GM18858 (cell line): ENCODE measurements around the gene DLK2.
"Not testable (repeated sequence)": the region's sequence is repeated elsewhere in the genome, so short reads cannot be mapped to it uniquely, and the experiment has no call there.

ENCODE experiments used
- ATAC-seq: cut with Tn5 transposase; IDR thresholded peaks from one replicate; pipeline ENCODE4 v1.9.1; 2021; ENCODE audit not compliant: unreplicated experiment

The DLK2 gene

DNA sequence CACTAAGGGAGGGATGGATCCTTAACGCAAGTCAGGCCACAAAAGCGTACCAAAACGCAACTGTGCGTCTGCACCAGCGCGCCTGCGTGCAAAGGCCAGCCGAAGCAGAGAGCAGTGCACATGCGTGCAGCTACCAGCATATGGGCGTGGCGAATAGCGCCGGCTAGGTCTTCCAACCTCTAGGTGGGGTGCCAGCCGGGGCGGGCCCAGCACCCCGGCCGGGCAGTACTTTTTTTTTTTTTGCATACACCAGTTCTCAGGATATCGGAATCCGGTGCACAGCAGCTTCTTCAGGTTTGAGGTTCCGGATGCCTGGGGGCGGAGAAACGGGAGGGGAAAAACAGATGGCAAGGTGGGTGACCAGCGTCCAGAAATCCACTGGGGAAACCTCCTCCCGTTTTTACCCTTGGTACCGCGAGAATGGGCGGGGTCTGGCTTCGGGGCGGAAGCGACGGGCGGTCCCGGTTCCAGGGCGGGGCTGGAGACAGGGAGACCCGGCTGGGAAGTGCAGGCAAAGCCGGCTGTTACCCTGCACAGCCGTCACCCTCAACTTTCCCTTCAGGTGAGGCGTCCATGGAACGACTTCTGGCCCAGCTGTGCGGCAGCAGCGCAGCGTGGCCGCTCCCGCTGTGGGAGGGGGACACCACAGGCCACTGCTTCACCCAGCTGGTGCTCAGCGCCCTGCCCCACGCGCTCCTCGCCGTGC is 27.8 kb downstream of the DLK2 start, which contains the start of gene ABCC10:
Gene ABCC10, plus strand, starts transcription at position 136 of the 706 bp plus-strand sequence. Its CDS starts 438 bp downstream, at position 574.
- peak; percentile 84 for ATAC-seq

DNA sequence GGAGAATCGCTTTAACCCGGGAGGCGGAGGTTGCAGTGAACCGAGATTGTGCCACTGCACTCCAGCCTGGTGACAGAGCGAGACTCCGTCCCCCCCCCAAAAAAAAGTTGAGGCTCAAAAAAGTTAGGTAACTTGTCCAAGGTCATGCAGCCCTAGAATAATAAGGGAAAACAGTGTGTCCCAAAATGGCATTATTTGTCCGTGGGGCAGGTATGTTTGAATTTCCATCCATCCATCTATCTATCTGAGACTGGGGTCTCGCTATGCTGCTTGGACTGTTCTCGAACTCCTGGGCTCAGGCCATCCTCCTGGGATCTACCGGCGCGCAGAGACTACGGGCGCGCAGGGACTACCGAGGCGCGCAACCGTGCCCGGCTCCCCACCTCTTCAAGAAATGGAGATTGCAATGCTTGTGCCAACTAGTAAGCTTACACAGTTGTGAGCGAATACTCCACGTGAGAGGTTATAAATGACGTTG is 28.4 kb downstream of the DLK2 start:
- no peak for ATAC-seq

DNA sequence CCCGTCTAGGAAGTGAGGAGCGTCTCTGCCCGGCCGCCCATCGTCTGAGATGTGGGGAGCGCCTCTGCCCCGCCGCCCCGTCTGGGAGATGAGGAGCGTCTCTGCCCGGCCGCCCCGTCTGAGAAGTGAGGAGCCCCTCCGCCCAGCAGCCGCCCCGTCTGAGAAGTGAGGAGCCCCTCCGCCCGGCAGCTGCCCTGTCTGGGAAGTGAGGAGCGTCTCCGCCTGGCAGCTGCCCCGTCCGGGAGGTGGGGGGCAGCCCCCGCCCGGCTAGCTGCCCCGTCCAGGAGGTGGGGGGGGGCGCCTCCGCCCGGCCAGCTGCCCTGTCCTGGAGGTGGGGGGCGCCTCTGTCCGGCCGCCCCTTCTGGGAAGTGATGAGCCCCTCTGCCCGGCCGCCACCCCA is 30.3 kb downstream of the DLK2 start:
- ATAC-seq: not testable (repeated sequence)

DNA sequence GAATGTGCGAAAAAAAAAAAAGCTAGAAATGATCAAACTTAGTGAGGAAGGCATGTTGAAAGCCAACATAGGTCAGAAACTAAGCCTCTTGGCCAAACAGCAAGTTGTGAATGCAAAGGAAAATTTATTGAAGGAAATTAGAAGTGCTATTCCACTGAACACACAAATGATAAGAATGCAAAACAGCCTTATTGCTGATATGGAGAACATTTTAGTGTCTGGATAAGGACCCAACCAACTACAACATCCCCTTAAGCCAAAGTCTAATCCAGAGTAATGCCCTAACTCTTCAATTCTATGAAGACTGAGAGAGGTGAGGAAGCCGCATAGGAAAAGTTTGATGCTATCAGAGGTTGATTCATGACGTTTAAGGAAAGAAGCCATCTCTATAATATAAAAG is 33.5 kb downstream of the DLK2 start:
- ATAC-seq: no peak

DNA sequence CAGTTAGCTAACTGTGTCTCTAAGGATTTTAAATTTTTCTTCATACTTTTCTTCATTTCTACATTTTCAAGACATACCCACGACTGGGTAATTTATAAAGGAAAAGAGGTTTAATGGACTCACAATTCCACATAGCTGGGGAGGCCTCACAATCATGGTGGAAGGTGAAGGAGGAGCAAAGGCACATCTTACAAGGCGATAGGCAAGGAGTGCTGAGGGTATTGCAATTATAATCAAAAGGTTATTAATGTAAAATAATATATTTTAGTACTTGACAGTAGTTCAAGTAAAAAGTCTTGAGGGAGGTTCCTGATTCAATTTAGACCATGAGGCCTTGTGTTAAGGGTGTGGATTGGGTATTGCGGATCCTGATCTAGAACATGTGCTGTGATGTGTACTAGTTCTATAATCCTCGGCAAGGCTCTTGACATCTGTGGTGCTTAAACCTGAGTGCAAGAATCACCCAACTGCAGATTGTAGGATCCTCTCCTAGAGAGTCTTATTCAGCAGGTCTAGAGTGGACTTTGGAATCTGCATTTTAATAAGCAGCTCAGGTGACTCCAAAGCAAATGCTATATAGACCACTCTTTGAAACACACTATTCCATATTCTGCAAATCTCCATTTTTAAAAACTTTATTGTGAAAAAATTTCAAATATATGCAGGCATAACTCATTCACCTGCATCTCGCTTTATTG is 35.2 kb downstream of the DLK2 start:
- ATAC-seq: no peak

DNA sequence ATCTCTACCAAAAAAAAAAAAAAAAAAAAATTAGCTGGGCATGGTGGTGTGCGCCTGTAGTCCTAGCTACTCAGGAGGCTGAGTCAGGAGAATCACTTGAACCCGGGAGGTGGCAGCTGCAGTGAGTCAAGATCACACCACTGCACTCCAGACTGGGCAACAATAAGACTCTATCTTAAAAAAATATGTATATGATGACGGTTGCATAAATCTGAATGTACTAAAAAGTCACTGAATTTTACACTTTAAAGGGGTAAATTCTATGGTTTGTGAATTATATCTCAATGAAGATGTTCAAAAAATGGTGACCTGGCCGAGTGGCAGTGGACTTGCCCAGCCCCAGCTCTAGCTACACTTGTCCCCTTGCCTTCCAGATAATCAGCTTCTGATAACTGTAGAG is 38.4 kb downstream of the DLK2 start:
- no peak for ATAC-seq

DNA sequence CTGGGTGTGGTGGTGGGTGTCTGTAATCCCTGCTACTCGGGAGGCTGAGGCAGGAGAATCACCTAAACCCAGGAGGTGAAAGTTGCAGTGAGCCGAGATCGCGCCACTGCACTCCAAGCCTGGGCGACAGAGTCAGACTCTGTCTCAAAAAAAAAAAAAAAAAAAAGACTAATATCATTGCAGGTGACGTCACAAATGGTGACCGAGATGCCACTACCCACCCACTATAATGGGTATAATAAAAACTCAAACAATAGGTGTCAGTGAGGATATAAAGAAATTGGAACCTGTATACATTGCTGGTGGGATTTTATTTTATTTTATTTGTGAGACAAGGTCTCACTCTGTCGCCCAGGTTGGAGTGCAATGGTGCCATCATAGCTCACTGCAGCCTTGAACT is 40.1 kb downstream of the DLK2 start:
- not testable (repeated sequence) for ATAC-seq

DNA sequence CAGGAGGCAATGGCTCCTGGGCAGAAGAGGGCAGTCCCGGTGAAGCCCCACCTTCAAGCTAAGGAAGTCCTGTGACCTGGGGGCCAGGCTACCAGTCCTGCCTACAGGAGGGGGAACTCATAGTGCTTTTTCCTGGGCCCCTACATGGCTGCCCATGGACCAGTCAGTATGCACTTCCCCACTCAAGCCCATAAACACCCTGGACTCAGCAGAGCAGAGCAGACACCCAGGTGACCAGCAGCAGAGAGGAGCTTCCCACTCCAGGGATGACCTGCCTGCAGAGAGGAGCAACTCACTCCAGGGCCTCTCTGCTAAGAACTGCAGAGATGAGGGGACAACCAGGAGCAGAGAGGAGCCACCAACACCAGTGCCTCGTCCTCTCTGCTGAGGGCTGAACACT is 42.3 kb downstream of the DLK2 start:
- ATAC-seq: no peak

DNA sequence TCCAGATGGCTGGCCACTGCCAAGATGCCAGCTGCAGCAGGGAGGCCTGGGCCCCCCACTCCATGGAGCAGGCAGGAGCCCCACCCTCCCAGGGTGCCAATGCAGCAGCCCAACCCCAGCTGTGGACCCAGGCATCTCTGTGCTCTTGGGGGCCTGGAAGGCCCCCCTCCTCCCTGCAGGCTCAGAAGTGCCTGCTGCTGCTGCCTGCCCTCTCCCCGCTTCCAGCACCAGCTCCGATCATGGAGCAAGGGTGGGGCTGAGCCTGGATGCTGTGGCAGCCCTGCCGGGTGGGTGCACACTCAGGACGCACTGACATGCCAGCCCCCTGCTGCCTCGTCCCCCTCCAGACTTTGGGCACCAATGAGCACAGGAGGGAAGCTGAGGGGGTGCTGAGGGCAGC is 42.8 kb downstream of the DLK2 start:
- no peak for ATAC-seq

DNA sequence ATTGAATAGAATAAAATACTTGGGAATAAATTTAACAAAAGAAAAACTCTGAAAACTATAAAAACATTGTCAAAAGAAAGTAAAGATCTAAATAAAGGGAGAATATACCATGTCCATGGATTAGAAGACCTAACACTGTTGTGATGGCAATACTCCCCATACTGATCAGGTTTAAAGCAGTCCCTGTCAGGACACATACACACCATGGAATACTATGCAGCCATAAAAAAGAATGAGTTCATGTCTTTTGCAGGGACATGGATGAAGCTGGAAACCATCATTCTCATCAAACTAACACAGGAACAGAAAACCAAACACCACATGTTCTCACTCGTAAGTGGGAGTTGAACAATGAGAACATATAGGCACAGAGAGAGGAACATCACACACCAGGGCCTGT is 44.6 kb downstream of the DLK2 start:
- not testable (repeated sequence) for ATAC-seq

DNA sequence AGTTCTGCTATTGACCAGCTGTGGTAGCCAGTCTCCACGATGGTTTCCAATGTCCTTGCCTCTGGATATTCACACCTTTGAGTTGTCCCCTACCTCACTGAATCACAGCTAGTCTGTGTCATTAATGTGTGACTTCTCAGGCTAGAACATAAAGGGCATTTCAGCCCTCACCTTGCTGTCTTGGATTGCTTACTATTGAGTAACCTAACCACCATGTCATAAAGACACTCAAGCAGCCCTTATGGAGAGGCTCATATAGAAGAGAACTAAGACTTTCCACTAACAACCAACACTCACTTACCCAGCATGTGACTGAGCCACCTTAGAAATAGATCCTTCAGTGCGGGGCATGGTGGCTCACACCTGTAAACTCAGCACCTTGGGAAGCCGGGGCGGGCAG is 47.1 kb downstream of the DLK2 start:
- no peak for ATAC-seq

DNA sequence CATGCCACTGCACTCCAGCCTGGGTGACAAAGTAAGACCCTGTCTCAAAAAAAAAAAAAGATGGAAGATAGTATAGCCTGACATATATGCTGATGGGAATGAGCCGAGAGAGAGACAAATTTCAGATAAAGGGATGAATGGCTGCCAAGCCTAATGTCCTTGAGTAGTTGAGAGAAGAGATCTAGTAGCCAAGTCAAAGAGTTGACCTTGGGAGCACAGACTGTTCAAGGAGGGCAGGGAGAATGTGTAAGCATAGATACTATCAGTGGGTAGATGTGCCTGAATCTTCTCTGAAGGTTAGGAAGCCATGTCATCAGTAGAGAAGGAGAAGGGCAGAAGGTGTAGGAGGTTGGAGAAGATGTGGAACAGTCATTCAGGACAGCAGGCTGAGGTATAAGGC is 48.1 kb downstream of the DLK2 start:
- no peak for ATAC-seq

DNA sequence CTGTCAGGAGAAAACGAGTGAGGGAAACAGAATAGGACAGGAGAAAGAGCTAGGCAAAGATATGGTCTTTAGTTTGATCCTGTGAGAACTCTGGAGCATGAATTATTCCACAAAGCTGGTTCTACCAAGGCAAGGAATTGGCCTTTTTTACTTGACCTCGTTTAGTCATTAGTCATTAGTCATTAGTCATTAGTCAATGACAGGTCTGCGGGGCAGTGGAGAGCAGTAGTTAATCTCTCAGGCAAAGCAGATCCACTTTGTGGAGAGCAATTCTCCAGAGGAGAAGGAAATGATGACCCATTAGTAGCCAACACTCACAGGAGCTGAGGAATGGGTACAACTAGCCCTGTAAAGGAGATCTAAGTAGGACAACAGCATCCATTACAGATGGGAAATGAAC is 50.0 kb downstream of the DLK2 start:
- ATAC-seq: no peak

DNA sequence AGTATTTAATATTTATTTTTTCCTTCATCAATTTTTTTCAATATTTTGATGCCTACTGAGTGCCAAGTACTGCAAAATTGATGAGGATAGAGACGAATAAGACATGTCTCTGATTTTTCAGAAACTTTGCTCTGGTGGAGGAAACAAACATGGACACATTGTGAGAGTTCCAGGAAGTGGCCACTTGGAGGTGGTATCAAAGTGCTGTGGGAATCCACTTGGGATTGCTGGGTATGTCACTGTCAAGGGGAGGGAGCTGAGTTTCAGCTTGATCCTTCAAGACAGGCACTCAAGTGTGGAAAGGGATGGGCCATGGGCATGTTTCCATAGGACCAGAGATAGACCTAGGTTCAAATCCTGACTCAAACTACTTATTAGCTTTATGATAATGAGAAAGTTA is 52.5 kb downstream of the DLK2 start:
- ATAC-seq: no peak

DNA sequence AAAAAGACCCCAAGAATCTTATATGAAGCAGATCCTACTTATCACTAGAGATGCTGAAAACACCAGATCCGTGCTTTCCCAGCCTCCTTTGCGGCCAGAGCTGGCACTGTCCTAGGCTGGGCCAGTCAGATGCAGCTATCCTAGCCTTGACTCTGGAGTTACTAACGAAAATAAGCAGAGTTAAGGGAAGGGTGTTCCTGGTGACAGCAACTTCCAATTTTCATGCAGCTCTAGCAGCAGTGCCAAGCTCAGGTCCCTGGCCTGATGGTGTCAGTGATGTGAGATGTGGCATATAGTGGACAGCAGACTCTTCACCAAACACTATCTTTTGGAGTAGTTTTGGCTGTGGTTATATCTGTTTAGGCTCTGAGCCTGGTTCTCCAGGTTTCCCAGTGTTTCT is 53.6 kb downstream of the DLK2 start:
- ATAC-seq: no peak
